Measurements from ENCODE around the gene CD63.
A peak's percentile ranks its signal among the peaks of the same experiment; 100 is the strongest.

Gene CD63

GRCh38 chr12:55723516-55724225 is 5.1 kb downstream of the CD63 start:
- no peak for FAIRE-seq
- DNase-seq (ENCODE audit: insufficient read length, low spot score) = no peak

- DNase-seq (ENCODE audit: insufficient read length, low spot score) = no peak
- no peak for FAIRE-seq
These were observed 5.9 kb downstream of the CD63 start for GRCh38 chr12:55722948-55723347.

- DNase-seq (ENCODE audit: insufficient read length, low spot score) (no peak), FAIRE-seq (no peak)
These were observed 7.1 kb downstream of the CD63 start for GRCh38 chr12:55721601-55722213.

GRCh38 chr12:55720894-55721444 is 7.8 kb downstream of the CD63 start:
- no peak for DNase-seq (ENCODE audit: insufficient read length, low spot score)
- no peak for FAIRE-seq

- DNase-seq (ENCODE audit: insufficient read length, low spot score) = no peak
- FAIRE-seq = no peak
These were observed 8.7 kb downstream of the CD63 start, which contains the start of gene RDH5 for GRCh38 chr12:55720071-55720564. Gene RDH5, plus strand, starts transcription at chr12:55720393. Its CDS starts 792 bp downstream, at chr12:55721185.

GRCh38 chr12:55719371-55719770 is 9.4 kb downstream of the CD63 start:
- no peak for FAIRE-seq
- no peak for DNase-seq (ENCODE audit: insufficient read length, low spot score)

GRCh38 chr12:55718624-55719275 is 10.1 kb downstream of the CD63 start:
- FAIRE-seq = no peak
- no peak for DNase-seq (ENCODE audit: insufficient read length, low spot score)

GRCh38 chr12:55718015-55718414 is 10.8 kb downstream of the CD63 start:
- DNase-seq (ENCODE audit: insufficient read length, low spot score) = no peak
- FAIRE-seq = no peak

GRCh38 chr12:55717011-55718007 is 11.5 kb downstream of the CD63 start:
- no peak for DNase-seq (ENCODE audit: insufficient read length, low spot score)
- FAIRE-seq = no peak

GRCh38 chr12:55716582-55716957 is 12.2 kb downstream of the CD63 start:
- no peak for FAIRE-seq

GRCh38 chr12:55715833-55716581 is 12.8 kb downstream of the CD63 start, which contains the start of gene BLOC1S1:
Gene BLOC1S1, plus strand, starts transcription at chr12:55716046. Its CDS starts 6 bp downstream, at chr12:55716052.
- peak; percentile 94 for FAIRE-seq

More at GRCh38 chr12:55716582-55716957, 12.2 kb downstream of the CD63 start:
- DNase-seq (ENCODE audit: insufficient read length, low spot score) = no peak

GRCh38 chr12:55715169-55715764 is 13.5 kb downstream of the CD63 start:
- no peak for DNase-seq (ENCODE audit: insufficient read length, low spot score)
- FAIRE-seq = no peak

More at GRCh38 chr12:55715833-55716581, 12.8 kb downstream of the CD63 start, which contains the start of gene BLOC1S1:
- peak; percentile 94 for DNase-seq (ENCODE audit: insufficient read length, low spot score)

- DNase-seq (ENCODE audit: insufficient read length, low spot score) (no peak), FAIRE-seq (no peak)
These were observed 15.1 kb downstream of the CD63 start for GRCh38 chr12:55713721-55714120.

GRCh38 chr12:55712700-55713415 is 16.0 kb downstream of the CD63 start:
- FAIRE-seq (no peak), DNase-seq (ENCODE audit: insufficient read length, low spot score) (no peak)

GRCh38 chr12:55711786-55712553 is 16.8 kb downstream of the CD63 start:
- DNase-seq (ENCODE audit: insufficient read length, low spot score) (no peak), FAIRE-seq (no peak)

- FAIRE-seq (no peak), DNase-seq (ENCODE audit: insufficient read length, low spot score) (no peak)
These were observed 20.0 kb downstream of the CD63 start for GRCh38 chr12:55708695-55709233.

Data from GM19239 (cell line).